T-helper 1 cell (primary cell): ENCODE measurements around the gene VIPAS39.

Experiments used
- DNase-seq, 5 donors: peaks; one replicate each; pipeline ENCODE4 v3.0.0-alpha.2; 2012 to 2020

The VIPAS39 gene

GRCh38 chr14:77400216-77400615 is 57.2 kb downstream of the VIPAS39 start:
- DNase-seq, result no peak

GRCh38 chr14:77390188-77390587 is 67.2 kb downstream of the VIPAS39 start:
- DNase-seq, result no peak

DNA sequence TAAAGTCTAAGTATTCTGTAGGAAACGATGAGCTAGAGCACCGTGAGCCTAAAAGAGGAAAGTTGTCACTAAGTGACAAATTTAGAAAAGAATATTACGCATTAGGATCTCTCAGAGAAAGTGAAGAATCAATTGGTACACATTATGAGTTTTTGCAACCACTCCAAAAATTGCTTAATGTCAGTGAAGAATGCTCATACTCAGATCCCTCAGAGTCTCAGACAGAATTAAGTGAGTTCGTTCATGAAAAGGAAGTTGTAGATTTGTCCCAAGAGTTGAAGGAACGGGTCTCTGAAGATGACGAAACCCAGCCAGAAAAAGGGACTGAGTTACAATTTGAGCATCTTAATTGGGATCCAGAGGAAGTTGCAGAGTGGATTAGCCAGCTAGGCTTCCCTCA is 78.7 kb downstream of the VIPAS39 start:
- DNase-seq, result no peak

DNA sequence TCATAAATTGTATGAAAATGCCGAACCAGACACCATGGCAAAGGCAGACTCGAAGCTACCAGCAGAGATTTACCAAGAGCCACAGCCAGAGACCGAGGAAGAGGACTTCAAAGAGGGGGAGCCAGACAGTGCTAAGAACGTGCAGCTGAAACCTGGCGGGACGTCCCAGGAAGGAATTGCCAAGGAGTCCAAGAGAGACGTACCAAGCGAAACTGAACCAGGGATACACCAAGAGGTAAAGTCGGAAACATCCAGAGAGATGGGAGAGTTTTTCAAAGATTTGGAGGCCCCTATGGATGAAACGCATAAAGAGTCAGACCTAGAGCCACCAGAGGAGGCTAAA is 79.9 kb downstream of the VIPAS39 start:
- DNase-seq, result no peak

GRCh38 chr14:77376771-77377501 is 80.5 kb downstream of the VIPAS39 start, which contains the start of the genes SAMD15 and TMED8:
Gene SAMD15, plus strand, starts transcription at chr14:77377379. Its CDS starts 40 bp downstream, at chr14:77377419.
Gene TMED8, minus strand, starts transcription at chr14:77377094. Its CDS starts 41 bp downstream, at chr14:77377053.
- peak; percentile 61 to 83 (median 75) for DNase-seq
